ENCODE data around the gene RAPSN.

GRCh38 chr11:47394050-47394321 lies 55.0 kb downstream of the RAPSN start:
- TF ChIP-seq EZH2 (IDR thresholded peaks at IDR 0.05; ENCODE audit: borderline replicate concordance, low read depth, low read length, poor library complexity, severe bottlenecking): no peak
- TF ChIP-seq, protein P1, sequence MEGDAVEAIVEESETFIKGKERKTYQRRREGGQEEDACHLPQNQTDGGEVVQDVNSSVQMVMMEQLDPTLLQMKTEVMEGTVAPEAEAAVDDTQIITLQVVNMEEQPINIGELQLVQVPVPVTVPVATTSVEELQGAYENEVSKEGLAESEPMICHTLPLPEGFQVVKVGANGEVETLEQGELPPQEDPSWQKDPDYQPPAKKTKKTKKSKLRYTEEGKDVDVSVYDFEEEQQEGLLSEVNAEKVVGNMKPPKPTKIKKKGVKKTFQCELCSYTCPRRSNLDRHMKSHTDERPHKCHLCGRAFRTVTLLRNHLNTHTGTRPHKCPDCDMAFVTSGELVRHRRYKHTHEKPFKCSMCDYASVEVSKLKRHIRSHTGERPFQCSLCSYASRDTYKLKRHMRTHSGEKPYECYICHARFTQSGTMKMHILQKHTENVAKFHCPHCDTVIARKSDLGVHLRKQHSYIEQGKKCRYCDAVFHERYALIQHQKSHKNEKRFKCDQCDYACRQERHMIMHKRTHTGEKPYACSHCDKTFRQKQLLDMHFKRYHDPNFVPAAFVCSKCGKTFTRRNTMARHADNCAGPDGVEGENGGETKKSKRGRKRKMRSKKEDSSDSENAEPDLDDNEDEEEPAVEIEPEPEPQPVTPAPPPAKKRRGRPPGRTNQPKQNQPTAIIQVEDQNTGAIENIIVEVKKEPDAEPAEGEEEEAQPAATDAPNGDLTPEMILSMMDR (conservative IDR thresholded peaks at IDR 0.05; ENCODE audit: low read depth, low read length): no peak
